K562 treated with DMSO at 1 percent for 24 hours (cell line): ENCODE data around the gene SLC16A3. TPM values are rescaled to one million over a fixed set of nuclear protein-coding genes. Genes with fewer than 3 reads are reported as not detected.

Experiments used
- total RNA-seq: library from RNA; unstranded; fragments of 300-600 nt; gene quantifications from 2 replicates; pipeline ENCODE4 v1.2.3, GENCODE V29; 2022; ENCODE audit warnings: low read depth; ENCODE audit not compliant: insufficient read depth

SLC16A3 gene
- 3.5 and 5.1 TPM in 2 replicates for total RNA-seq

GRCh38 chr17:82228842-82229697 is at the start of gene SLC16A3:
TSS of gene SLC16A3 (plus strand) at chr17:82229042. CDS start at chr17:82236009, 6,967 bp downstream.

GRCh38 chr17:82212331-82213250 is 16.3 kb upstream of the SLC16A3 start, which contains the start of gene CCDC57:
TSS of gene CCDC57 (minus strand) at chr17:82212842. CDS start at chr17:82201944, 10,898 bp downstream.

GRCh38 chr17:82273327-82274133 is 44.7 kb downstream of the SLC16A3 start, which contains the start of gene CSNK1D:
TSS of gene CSNK1D (minus strand) at chr17:82273700. CDS start at chr17:82273381, 319 bp downstream.

Other genes starting within 250 kb of the SLC16A3 start
- 146 and 169 TPM in 2 replicates for gene CENPX, start 206.2 kb upstream of the SLC16A3 start, total RNA-seq
- 14.3 and 16.2 TPM in 2 replicates for gene LRRC45, start 205.7 kb upstream of the SLC16A3 start, total RNA-seq
- 64.4 and 76.8 TPM in 2 replicates for gene RAC3, start 197.4 kb upstream of the SLC16A3 start, total RNA-seq
- gene DCXR, start 191.3 kb upstream of the SLC16A3 start, total RNA-seq, result 391 and 415 TPM in 2 replicates
- 33.5 and 41.3 TPM in 2 replicates for gene RFNG, start 177.2 kb upstream of the SLC16A3 start, total RNA-seq
- 156 and 180 TPM in 2 replicates for gene GPS1, start 177.1 kb upstream of the SLC16A3 start, total RNA-seq
- gene DUS1L, start 163.2 kb upstream of the SLC16A3 start, total RNA-seq, result 220 and 240 TPM in 2 replicates
- gene FASN, start 130.8 kb upstream of the SLC16A3 start, total RNA-seq, result 161 and 174 TPM in 2 replicates
- 13.4 and 16.2 TPM in 2 replicates for gene CCDC57, start 16.2 kb upstream of the SLC16A3 start, total RNA-seq
- 165 and 173 TPM in 2 replicates for gene CSNK1D, start 44.7 kb downstream of the SLC16A3 start, total RNA-seq
- not detected in 2 replicates for gene CD7, start 88.6 kb downstream of the SLC16A3 start, total RNA-seq
- not detected in 2 replicates for gene SECTM1, start 104.7 kb downstream of the SLC16A3 start, total RNA-seq
- 2.7 and 3.2 TPM in 2 replicates for gene TEX19, start 130.2 kb downstream of the SLC16A3 start, total RNA-seq
- gene UTS2R, start 142.7 kb downstream of the SLC16A3 start, total RNA-seq, result 0.22 TPM in 1 of 2 replicates, not detected in the other
- 33.6 and 44.4 TPM in 2 replicates for gene HEXD, start 189.3 kb downstream of the SLC16A3 start, total RNA-seq
- 32.0 and 33.3 TPM in 2 replicates for gene OGFOD3, start 189.5 kb downstream of the SLC16A3 start, total RNA-seq
- 92.7 and 102 TPM in 2 replicates for gene CYBC1, start 221.7 kb downstream of the SLC16A3 start, total RNA-seq
- 354 and 357 TPM in 2 replicates for gene NARF, start 229.7 kb downstream of the SLC16A3 start, total RNA-seq